ENCODE measurements around the gene CDH7.

- TF ChIP-seq CTCF (IDR thresholded peaks at IDR 0.05; ENCODE audit: borderline replicate concordance, extremely low read depth, low read length, poor library complexity, severe bottlenecking), result no peak
- no peak for TF ChIP-seq EZH2 (IDR thresholded peaks at IDR 0.05; ENCODE audit: borderline replicate concordance, low read depth, low read length, severe bottlenecking)
Measured at GRCh38 chr18:65846107-65846506, 95.3 kb downstream of the CDH7 start.

Measured in DND-41 (cell line).